Caki2 (cell line): ENCODE results near the gene PYGM. TPM values are rescaled to one million over a fixed set of nuclear protein-coding genes. Genes with fewer than 3 reads are reported as not detected.
"Not testable (repeated sequence)": the region's sequence is repeated elsewhere in the genome, so short reads cannot be mapped to it uniquely, and the experiment has no call there.

Source experiments
- DNase-seq: peaks from one replicate; pipeline ENCODE4 v3.0.0-alpha.2; 2015; ENCODE audit warnings: low read depth
- in situ Hi-C: cut with HindIII; loops from 2 replicates; pipeline ENCODE4 v1.10.0; 2016; ENCODE audit warnings: low sequenced_read_pairs, low pct_unique_long_range_greater_than_20kb, mixed read lengths
- total RNA-seq: library from RNA; depleted of rRNA; stranded (reverse); fragments of >200 nt; shearing (Covaris generic); gene quantifications from 2 replicates; pipeline ENCODE4 v1.2.3, GENCODE V29; 2014; ENCODE audit warnings: low replicate concordance; rRNA removed

The PYGM gene
- total RNA-seq, 1 experiment from 2014 or later: not detected

DNA sequence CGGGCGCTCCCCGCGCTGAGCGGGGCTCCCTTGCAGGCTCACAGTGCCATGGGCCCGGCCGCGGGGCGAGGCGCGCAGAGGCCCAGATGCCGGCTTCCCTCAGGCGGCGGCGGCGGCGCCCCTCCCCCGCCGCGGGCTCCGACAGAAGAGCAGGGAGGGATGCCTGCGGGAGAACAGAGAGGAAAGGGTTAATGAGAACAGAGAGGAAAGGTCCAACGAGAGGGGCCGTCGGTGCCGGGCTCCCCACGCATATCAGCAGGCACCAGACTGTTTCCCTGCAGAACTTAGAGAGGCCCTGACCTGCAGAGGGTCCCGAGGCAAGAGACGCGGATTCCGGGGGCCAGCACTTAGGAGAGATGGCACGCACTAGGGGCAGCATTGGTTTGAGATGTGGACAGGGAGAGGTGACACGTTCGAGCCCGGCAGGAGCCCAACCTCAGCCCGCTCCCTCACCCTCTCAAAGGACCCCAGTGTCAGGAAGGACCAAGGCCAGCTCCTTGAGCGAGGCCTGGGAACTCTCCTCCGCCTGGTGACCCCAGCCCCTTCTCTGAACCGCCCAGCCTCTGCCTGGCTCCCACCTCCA lies 45.9 kb downstream of the PYGM start:
- in situ Hi-C loops: no loop called here
- no peak for DNase-seq

DNA sequence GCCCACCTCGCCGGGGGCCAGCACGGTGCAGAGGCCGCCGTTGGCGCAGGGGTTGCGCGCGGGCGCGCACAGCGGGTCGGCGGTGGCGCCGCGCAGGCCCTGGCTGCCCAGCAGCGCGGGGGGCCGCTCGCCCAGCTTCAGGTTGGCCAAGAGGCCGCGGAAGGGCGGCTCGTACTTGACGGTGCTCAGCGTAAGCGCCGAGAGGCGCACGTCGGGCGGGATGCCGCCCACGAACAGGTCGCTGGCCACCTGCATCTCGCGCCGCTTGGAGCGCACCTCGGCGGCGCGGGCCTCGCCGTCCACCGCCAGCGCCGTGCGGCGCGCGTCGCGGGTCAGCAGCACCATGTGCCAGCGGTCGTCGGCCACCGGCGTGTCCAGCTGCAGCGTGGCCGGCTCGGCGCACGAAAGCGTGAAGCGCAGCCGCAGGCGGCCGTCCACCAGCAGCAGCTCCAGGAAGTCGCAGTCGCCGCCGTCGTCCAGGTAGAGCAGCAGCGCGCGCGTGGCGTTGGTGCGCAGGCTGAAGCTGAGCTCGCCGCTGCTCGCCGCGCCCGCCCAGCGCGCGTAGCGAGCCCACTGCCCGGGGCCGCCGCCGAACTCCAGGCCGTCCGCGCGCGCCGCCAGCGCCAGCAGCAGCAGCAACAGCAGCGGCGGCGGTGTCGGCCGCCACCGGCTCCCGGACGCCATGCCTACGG lies 46.6 kb downstream of the PYGM start:
- DNase-seq: no peak
- in situ Hi-C loops: no loop called here

DNA sequence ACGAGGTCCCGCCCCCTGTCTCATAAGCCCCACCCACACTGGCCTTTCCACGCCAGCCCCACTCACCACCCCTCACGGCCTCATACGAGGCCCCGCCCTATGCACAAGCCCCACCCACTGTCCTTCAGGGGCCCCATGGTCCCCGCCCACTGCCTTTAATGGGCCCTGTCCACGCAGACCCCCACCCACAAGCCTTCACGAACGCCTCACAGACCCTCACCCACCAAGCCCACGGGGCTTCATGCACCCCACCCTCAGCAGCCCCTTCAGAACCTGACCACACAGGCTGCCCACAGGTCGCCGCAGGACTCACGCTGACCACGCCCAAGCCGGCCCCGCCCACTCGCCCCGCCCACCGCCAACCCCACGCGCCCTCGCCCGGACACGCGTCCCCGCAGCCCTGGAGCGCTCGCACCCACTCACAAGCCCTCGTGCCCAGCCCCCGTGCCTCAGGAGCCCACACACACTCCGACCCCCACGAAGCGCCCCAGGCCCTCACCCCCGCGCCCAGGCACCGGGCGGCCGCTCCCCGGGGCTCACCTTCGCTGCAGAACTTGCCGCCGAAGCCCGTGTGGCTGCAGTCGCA lies 47.3 kb downstream of the PYGM start:
- in situ Hi-C loops: no loop called here
- DNase-seq: no peak

DNA sequence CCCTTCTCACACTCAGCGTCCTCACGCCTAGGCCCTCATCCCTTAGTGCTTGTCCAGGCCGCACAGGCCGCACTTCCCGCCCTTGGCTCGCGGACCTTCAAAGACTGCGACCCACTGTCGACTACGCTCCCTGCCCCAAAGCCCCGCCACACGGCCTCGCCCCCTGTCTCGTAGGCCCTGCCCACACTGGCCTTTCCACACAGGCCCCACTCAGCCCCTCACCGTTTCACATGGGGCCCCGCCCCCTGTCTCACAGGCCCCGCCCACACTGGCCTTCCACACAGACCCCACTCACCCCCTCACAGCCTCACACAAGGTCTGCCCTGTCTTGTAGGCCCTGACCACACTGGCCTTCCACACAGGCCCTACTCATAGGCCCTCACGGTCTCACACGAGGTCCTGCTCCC lies 47.8 kb downstream of the PYGM start:
- DNase-seq: no peak
- in situ Hi-C loops: no loop called here

DNA sequence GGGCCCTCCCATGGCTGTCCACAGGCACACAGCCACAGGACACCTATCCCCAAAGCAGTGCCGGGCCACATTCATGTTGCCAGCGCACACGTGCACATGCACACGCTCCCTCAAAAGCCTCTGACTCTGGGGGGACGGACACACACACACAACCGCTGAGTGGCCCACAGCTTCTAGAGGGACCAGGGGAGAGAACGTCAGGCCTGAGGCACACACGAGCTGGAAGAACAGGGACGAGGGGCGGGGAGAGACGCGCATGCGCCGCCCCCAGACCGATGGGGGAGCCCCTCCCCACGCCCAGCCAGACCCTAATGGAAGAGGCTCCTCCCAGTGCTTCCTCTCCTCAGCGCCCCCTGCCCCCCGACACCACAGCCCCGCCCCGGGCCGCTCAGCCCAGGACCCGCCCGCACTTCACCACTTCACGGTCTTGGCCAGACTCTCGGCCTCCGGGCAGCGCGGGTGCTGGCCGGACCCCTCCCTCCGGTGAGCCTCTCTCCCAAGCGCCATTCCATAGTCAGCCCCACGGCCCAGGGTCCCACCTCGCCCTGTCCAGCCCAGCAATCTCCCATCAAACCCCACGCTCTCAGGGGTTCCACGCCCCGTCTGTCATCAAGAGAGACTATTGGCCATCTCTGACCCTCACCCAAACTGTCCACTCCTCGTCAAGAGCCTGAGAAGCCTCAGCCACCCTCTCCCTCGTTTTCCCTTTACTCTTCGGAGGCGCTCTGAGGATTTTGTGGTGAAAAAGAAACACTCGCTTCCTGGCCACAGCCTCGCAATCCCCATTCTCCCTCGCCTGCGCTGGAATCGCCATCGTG lies 48.4 kb downstream of the PYGM start:
- in situ Hi-C loops: no loop called here
- DNase-seq: no peak

DNA sequence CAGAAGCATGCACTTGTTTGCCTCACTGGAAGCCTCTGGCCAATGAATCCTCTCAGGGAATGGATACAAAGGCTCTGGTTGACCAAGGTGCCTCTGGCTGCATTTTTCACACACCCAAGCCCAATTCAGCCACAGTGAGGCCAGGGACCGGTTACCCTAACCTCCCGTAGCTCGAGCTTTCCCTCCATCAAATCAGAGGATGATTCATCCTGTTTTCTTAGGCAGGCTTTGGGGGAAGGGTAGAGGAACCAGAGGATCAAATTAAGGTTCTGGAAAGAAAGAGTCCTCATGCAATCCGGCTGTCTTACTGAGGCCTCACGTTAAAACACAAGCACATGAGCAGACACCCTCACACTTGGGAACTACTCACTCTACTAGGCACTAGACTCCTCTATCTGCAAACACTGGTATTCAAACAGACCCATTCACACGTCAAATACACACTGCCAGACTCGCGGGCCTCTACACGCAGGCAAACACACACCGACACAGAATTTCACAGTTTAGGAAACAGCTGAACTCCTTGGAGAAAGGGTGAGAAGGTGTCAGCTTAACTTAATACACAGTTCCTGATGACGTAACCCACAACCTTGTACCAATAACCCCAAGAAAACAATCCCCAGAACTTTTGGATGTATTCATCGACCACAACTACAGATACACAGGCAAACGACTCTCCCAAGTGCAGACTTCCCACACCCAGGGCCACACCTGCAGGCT lies 49.2 kb downstream of the PYGM start:
- in situ Hi-C loops: no loop called here
- no peak for DNase-seq

DNA sequence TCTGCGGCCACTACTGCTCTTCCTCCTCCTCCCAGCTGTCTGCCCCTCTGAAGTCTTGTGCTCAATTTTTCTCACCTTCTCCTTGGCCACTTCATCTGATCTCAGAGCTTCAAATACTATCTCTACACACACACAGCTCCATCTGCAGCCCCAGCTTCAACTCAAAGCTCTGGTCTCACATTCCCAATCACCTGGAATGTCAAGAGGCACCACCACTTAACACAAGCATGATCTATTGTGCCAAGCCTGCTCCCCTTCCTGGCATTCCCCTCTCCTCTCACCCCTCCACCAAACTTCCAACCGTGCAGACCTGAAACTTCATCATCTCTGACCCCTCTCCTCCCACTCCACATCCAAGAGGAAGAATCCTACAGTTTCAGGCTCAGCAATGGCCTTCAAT lies 54.3 kb downstream of the PYGM start:
- no peak for DNase-seq
- in situ Hi-C loops: no loop called here

DNA sequence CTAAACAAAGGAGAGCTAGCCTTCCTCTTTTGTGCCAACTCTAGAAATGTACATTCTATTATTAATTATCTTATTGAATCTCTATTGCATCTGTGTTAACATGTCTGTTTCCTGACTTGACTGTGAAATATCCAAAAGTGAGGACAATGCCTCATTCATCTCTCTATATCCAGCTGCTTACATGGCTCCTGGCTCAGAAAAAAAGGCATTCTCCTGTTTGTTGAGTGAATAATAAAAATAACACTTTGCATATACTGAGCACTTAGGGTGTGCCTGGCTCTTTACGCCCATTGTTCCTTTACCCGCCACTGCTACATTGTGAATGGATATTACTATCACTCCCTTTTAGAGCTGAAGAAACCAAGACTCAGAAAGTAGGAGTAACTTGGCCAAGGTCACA lies 56.7 kb downstream of the PYGM start:
- in situ Hi-C loops: no loop called here
- DNase-seq: no peak

DNA sequence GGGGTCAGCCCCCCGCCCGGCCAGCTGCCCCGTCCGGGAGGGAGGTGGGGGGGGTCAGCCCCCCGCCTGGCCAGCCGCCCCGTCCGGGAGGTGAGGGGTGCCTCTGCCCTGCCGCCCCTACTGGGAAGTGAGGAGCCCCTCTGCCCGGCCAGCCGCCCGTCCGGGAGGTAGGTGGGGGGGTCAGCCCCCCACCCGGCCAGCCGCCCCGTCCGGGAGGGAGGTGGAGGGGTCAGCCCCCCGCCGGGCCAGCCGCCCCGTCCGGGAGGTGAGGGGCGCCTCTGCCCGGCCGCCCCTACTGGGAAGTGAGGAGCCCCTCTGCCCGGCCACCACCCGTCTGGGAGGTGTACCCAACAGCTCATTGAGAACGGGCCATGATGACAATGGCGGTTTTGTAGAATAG lies 57.8 kb downstream of the PYGM start:
- DNase-seq, in situ Hi-C loops: not testable (repeated sequence)

DNA sequence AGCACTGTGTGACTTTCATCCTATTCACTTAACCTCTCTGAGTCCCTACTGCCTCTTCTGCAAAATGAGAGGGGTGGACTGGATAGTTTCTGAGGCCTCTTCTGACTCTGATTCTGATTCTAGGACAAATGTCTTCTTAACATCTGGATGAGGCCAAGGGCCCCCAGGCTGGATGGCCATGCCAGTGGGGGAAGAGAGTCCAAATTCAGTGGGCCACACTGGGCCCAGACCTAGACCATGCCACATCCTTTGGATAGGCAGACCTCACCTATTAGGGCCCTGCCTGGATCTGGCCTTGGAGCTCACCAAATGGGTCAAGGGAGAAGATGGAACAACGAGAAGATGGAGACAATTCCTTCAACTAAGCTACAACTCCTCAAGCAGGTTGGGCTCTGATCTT lies 61.3 kb downstream of the PYGM start:
- DNase-seq: no peak
- in situ Hi-C loops: no loop called here

DNA sequence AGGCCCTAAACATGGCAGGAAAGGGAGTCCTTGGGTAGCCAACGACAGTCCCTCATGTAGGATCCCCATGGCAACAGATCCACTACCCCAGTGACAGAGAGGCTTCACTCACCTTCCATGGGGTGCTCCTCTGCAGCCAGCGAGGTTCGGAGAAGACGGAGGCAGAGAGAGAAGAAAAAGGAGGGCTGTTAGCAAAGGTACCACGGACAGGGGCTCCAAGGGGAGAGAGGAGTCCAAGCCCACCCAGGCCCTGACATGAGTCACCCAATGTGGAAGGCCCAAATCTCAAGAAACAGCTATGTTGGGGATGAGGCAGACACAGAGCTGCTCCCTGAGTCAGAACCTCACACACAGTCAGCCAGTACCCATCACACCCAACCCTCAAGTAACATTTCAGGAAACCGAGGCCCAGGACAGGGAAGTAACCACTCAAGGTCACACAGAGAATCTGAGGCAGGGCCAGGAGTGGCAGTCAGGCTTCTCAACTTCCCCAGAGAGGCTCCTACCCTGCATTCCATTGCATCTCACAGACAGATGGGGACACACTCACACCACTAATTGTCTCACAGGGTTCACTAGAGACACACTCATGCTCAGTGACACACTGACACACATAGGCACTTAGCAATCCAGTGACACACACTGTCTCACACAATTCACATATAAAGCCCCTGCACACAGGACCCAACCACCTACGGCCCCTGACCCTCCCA lies 62.0 kb downstream of the PYGM start:
- no peak for DNase-seq
- in situ Hi-C loops: no loop called here

Other genes starting within 250 kb of the PYGM start
- gene SLC22A11, start 204.0 kb downstream of the PYGM start, total RNA-seq: 0.09 and 0.81 TPM in 2 replicates
- gene SLC22A12, start 168.8 kb downstream of the PYGM start, total RNA-seq: not detected in 2 replicates
- 2.2 and 22.7 TPM in 2 replicates for gene NRXN2, start 36.8 kb downstream of the PYGM start, total RNA-seq
- not detected in 2 replicates for gene RASGRP2, start 15.8 kb downstream of the PYGM start, total RNA-seq
- 43.2 and 95.5 TPM in 2 replicates for gene SF1, start 18.6 kb upstream of the PYGM start, total RNA-seq
- 12.9 and 14.4 TPM in 2 replicates for gene MAP4K2, start 43.2 kb upstream of the PYGM start, total RNA-seq
- gene MEN1, start 50.6 kb upstream of the PYGM start, total RNA-seq: 5.3 and 5.4 TPM in 2 replicates
- 0.12 and 1.1 TPM in 2 replicates for gene CDC42BPG, start 84.7 kb upstream of the PYGM start, total RNA-seq
- 53.4 and 68.3 TPM in 2 replicates for gene EHD1, start 118.6 kb upstream of the PYGM start, total RNA-seq
- 4.8 and 11.1 TPM in 2 replicates for gene ATG2A, start 157.2 kb upstream of the PYGM start, total RNA-seq
- 13.2 and 16.0 TPM in 2 replicates for gene PPP2R5B, start 164.7 kb upstream of the PYGM start, total RNA-seq
- not detected in 2 replicates for gene GPHA2, start 175.9 kb upstream of the PYGM start, total RNA-seq
- 0.38 TPM in 1 of 2 replicates, not detected in the other for gene MAJIN, start 212.1 kb upstream of the PYGM start, total RNA-seq
- 2.3 TPM in 1 of 2 replicates, not detected in the other for gene BATF2, start 237.0 kb upstream of the PYGM start, total RNA-seq